SK-N-SH (cell line): ENCODE measurements around the gene SUPT5H. TPM values are rescaled to one million over a fixed set of nuclear protein-coding genes. Genes with fewer than 3 reads are reported as not detected.

Experiments
- CTCF ChIA-PET: fragments of 300-600, 350-600 bp; formaldehyde crosslinking; extraction: SDS; loops from one replicate; lab custom pipeline; 2021; lab: Yijun Ruan, JAX
- POLR2A ChIA-PET: fragments of 350-600 bp; sonication (Branson Sonifier 250); formaldehyde crosslinking; extraction: SDS; loops from one replicate; lab custom pipeline; 2020; ENCODE audit warnings: antibody characterized with exemption, inconsistent platforms; lab: Yijun Ruan, JAX
- DNase-seq: peaks from one replicate; pipeline ENCODE4 v3.0.0; 2012
- H2AFZ ChIP-seq: fragments of 200-600 bp; sonication (generic); 2 replicates; pipeline ENCODE4 v1.8.1; 2016; ENCODE audit warnings: antibody characterized with exemption, mild to moderate bottlenecking, low read depth
- H3F3A ChIP-seq: fragments of 200-600 bp; sonication (generic); replicated peaks from 2 replicates; pipeline ENCODE3; 2016; ENCODE audit warnings: antibody characterized with exemption, mild to moderate bottlenecking; ENCODE audit not compliant: insufficient read depth
- H3K27ac ChIP-seq, 2 experiments: fragments of 200-500 bp in 1 of 2; fragments of 200-600 bp in 1 of 2; sonication (Bioruptor generic) in 1 of 2; sonication (generic), shearing (Covaris generic) in 1 of 2; 2 replicates each; pipeline versions ENCODE4 v1.5.1 to v1.6.1; 2014 to 2016; ENCODE audit warnings: low read depth in 2 of 2, inconsistent platforms in 1 of 2, low read length in 1 of 2, mild to moderate bottlenecking in 1 of 2, mixed read lengths in 1 of 2
- H3K27me3 ChIP-seq: fragments of 200-600 bp; sonication (generic), shearing (Covaris generic); 2 replicates; pipeline ENCODE4 v1.6.1; 2016; ENCODE audit warnings: mixed run types; ENCODE audit not compliant: insufficient read depth
- H3K36me3 ChIP-seq, 2 experiments: fragments of 200-500 bp in 1 of 2; fragments of 200-600 bp in 1 of 2; sonication (Bioruptor generic) in 1 of 2; sonication (generic) in 1 of 2; replicated peaks in 1 of 2; 2 replicates each; pipeline versions ENCODE3 to v1.5.1; 2014 to 2016; ENCODE audit warnings: low read length in 1 of 2, mild to moderate bottlenecking in 1 of 2; ENCODE audit not compliant: insufficient read depth in 2 of 2, control insufficient read depth in 1 of 2
- H3K4me1 ChIP-seq, 2 experiments: fragments of 200-500 bp in 1 of 2; fragments of 200-600 bp in 1 of 2; sonication (Bioruptor generic) in 1 of 2; sonication (generic), shearing (Covaris generic) in 1 of 2; 2 replicates each; pipeline versions ENCODE4 v1.5.1 to v1.6.1; 2014 to 2016; ENCODE audit warnings: low read depth in 1 of 2, low read length in 1 of 2, mixed run types in 1 of 2; ENCODE audit not compliant: insufficient read depth in 2 of 2, control insufficient read depth in 1 of 2
- H3K4me2 ChIP-seq: fragments of 200-600 bp; sonication (generic), shearing (Covaris generic); 2 replicates; pipeline ENCODE4 v1.6.1; 2017; ENCODE audit warnings: mixed run types
- H3K4me3 ChIP-seq, 2 experiments: fragments of 200-500 bp in 1 of 2; fragments of 200-600 bp in 1 of 2; sonication (Bioruptor generic) in 1 of 2; sonication (generic), shearing (Covaris generic) in 1 of 2; 2 replicates each; pipeline versions ENCODE4 v1.5.1 to v1.8.1; 2014 to 2016; ENCODE audit warnings: low read depth in 2 of 2, inconsistent platforms in 1 of 2, low read length in 1 of 2, mild to moderate bottlenecking in 1 of 2, mixed read lengths in 1 of 2, moderate library complexity in 1 of 2
- H3K79me2 ChIP-seq: fragments of 200-600 bp; sonication (generic); 2 replicates; pipeline ENCODE4 v1.8.1; 2017; ENCODE audit warnings: mild to moderate bottlenecking; ENCODE audit not compliant: insufficient read depth
- H3K9ac ChIP-seq: fragments of 200-600 bp; sonication (generic); 2 replicates; pipeline ENCODE4 v1.6.1; 2017; ENCODE audit warnings: mixed run types
- H3K9me2 ChIP-seq: fragments of 200-600 bp; sonication (generic); 2 replicates; pipeline ENCODE4 v1.6.1; 2017; ENCODE audit warnings: mixed run types
- H3K9me3 ChIP-seq: fragments of 200-600 bp; sonication (generic); 2 replicates; pipeline ENCODE4 v1.6.1; 2017; ENCODE audit warnings: mixed run types, mild to moderate bottlenecking, moderate library complexity
- H4K20me1 ChIP-seq: fragments of 200-600 bp; sonication (generic); 2 replicates; pipeline ENCODE4 v1.6.1; 2017; ENCODE audit warnings: mild to moderate bottlenecking, mixed run types; ENCODE audit not compliant: insufficient read depth
- EZH2phosphoT487 ChIP-seq: fragments of 200-600 bp; sonication (generic); IDR thresholded peaks from 2 replicates; pipeline ENCODE4 v1.6.1; 2017; ENCODE audit warnings: low read depth, mixed run types, mild to moderate bottlenecking, antibody characterized with exemption, moderate library complexity, borderline replicate concordance
- FOSL2 ChIP-seq: IDR thresholded peaks from 2 replicates; pipeline ENCODE4 v1.4.0; 2012; ENCODE audit warnings: low read depth, mild to moderate bottlenecking, moderate library complexity, borderline replicate concordance
- GATA2 ChIP-seq: sonication (generic); formaldehyde crosslinking; IDR thresholded peaks from 2 replicates; pipeline ENCODE4 v1.5.0; 2020; ENCODE audit warnings: mild to moderate bottlenecking, missing genetic modification reagents
- IRF3 ChIP-seq: fragments of 150-350 bp; IDR thresholded peaks from 2 replicates; pipeline ENCODE4 v1.6.1; 2016; ENCODE audit warnings: mild to moderate bottlenecking, low read depth, low read length
- MEF2A ChIP-seq: IDR thresholded peaks from 2 replicates; pipeline ENCODE4 v1.4.0; 2012; ENCODE audit warnings: low read depth, borderline replicate concordance
- MXI1 ChIP-seq: IDR thresholded peaks from 2 replicates; pipeline ENCODE4 v1.6.1; 2012; ENCODE audit warnings: mild to moderate bottlenecking, low read depth, low read length, improper control_type of control experiment
- NFIC ChIP-seq: IDR thresholded peaks from 2 replicates; pipeline ENCODE4 v1.4.0; 2012; ENCODE audit warnings: borderline replicate concordance
- NRF1 ChIP-seq: IDR thresholded peaks from 2 replicates; pipeline ENCODE4 v1.6.1; 2012; ENCODE audit warnings: low read depth, mild to moderate bottlenecking, low read length
- POLR2AphosphoS5 ChIP-seq: IDR thresholded peaks from 2 replicates; pipeline ENCODE4 v1.6.1; 2012; ENCODE audit warnings: low read depth, low read length
- RAD21 ChIP-seq: IDR thresholded peaks from 2 replicates; pipeline ENCODE4 v1.6.1; 2012; ENCODE audit warnings: mild to moderate bottlenecking, low read length
- RCOR1 ChIP-seq: fragments of 150-350 bp; IDR thresholded peaks from 2 replicates; pipeline ENCODE4 v1.6.1; 2017; ENCODE audit warnings: antibody characterized with exemption, low read length
- RFX5 ChIP-seq: IDR thresholded peaks from 2 replicates; pipeline ENCODE4 v1.6.1; 2012; ENCODE audit warnings: mild to moderate bottlenecking, improper control_type of control experiment, low read length
- RXRA ChIP-seq: IDR thresholded peaks from 2 replicates; pipeline ENCODE4 v1.4.0; 2012; ENCODE audit warnings: low read depth, mild to moderate bottlenecking, borderline replicate concordance
- TEAD4 ChIP-seq: IDR thresholded peaks from 2 replicates; pipeline ENCODE4 v1.4.0; 2012; ENCODE audit warnings: mild to moderate bottlenecking, borderline replicate concordance; ENCODE audit not compliant: insufficient read depth
- USF1 ChIP-seq: IDR thresholded peaks from 2 replicates; pipeline ENCODE4 v1.4.0; 2012; ENCODE audit warnings: low read depth, borderline replicate concordance
- YY1 ChIP-seq: IDR thresholded peaks from 2 replicates; pipeline ENCODE4 v1.4.0; 2012; ENCODE audit warnings: low read depth, mild to moderate bottlenecking
- ZBTB33 ChIP-seq: IDR thresholded peaks from 2 replicates; pipeline ENCODE4 v1.4.0; 2012; ENCODE audit warnings: low read depth, borderline replicate concordance
- WGBS: methylation state at CpG from one replicate; pipeline ENCODE4 v1.1.6; 2017; ENCODE audit warnings: low lambda C conversion rate; 5-methylcytosine and 5-hydroxymethylcytosine counted together
- polyA plus RNA-seq, 3 experiments: library from polyadenylated mRNA; depleted of rRNA; stranded (reverse); fragments of >200 nt; gene quantifications; 2 replicates each; pipeline ENCODE4 v1.2.3, GENCODE V29; 2012
- TF ChIP-seq, protein P1 (sequence below): IDR thresholded peaks from 2 replicates; pipeline ENCODE4 v1.4.0; 2012; ENCODE audit warnings: low read depth
- TF ChIP-seq, protein P2 (sequence below): IDR thresholded peaks from 2 replicates; pipeline ENCODE4 v1.6.1; 2012; ENCODE audit warnings: mild to moderate bottlenecking, low read depth, low read length, moderate library complexity
- TF ChIP-seq, protein P3 (sequence below): fragments of 150-350 bp; IDR thresholded peaks from 2 replicates; pipeline ENCODE4 v1.6.1; 2017; ENCODE audit warnings: antibody characterized with exemption, low read length, low read depth, borderline replicate concordance

The SUPT5H gene
- polyA plus RNA-seq, 1 of the 3 experiments (the other 2 are of a cell fraction): 137 TPM

DNA sequence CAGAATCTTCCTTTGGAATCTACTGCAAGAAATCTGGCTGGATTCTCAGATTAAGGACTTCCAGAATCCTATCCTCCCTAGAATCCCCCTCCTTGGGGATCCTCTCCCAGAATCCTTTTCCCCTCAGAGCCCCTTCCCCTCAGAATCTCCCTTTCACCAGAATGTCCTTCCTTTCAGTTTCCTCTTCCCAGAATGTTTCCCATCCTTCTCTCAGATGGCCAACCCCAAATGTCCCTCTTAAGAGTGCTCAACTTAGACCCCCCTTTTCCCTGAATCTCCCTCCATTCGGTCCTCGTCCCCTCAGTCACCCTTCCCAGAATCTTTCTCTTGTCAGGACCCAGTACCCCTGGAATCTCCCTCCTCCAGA is 9.0 kb upstream of the SUPT5H start:
- peak overlapping the region; percentile 67 to 68 for H3K4me3 ChIP-seq
- 5% methylated on average over 2 of the region's 2 CpGs for WGBS
- peak overlapping the region; percentile 92 for H3K4me2 ChIP-seq
- H3K27ac ChIP-seq: peak overlapping the region; percentile 85 to 92; a peak in 3 of 4 replicates
- peaks cover 12 to 15% of the 10 kb centered on the region in 2 experiments; a peak in 2 of 4 replicates for H3K4me1 ChIP-seq
- TF ChIP-seq RXRA (no peak), ZBTB33 (no peak), GATA2 (CRISPR knock-in tag) (no peak), TEAD4 (no peak), IRF3 (no peak), USF1 (no peak), NRF1 (no peak), MEF2A (no peak), RAD21 (no peak), FOSL2 (no peak), POLR2AphosphoS5 (no peak), NFIC (no peak), MXI1 (no peak), RFX5 (no peak), EZH2phosphoT487 (no peak), YY1 (no peak), RCOR1 (no peak)
- TF ChIP-seq, protein P1, sequence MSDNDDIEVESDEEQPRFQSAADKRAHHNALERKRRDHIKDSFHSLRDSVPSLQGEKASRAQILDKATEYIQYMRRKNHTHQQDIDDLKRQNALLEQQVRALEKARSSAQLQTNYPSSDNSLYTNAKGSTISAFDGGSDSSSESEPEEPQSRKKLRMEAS: no peak
- TF ChIP-seq, protein P2, sequence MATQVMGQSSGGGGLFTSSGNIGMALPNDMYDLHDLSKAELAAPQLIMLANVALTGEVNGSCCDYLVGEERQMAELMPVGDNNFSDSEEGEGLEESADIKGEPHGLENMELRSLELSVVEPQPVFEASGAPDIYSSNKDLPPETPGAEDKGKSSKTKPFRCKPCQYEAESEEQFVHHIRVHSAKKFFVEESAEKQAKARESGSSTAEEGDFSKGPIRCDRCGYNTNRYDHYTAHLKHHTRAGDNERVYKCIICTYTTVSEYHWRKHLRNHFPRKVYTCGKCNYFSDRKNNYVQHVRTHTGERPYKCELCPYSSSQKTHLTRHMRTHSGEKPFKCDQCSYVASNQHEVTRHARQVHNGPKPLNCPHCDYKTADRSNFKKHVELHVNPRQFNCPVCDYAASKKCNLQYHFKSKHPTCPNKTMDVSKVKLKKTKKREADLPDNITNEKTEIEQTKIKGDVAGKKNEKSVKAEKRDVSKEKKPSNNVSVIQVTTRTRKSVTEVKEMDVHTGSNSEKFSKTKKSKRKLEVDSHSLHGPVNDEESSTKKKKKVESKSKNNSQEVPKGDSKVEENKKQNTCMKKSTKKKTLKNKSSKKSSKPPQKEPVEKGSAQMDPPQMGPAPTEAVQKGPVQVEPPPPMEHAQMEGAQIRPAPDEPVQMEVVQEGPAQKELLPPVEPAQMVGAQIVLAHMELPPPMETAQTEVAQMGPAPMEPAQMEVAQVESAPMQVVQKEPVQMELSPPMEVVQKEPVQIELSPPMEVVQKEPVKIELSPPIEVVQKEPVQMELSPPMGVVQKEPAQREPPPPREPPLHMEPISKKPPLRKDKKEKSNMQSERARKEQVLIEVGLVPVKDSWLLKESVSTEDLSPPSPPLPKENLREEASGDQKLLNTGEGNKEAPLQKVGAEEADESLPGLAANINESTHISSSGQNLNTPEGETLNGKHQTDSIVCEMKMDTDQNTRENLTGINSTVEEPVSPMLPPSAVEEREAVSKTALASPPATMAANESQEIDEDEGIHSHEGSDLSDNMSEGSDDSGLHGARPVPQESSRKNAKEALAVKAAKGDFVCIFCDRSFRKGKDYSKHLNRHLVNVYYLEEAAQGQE: no peak
- TF ChIP-seq, protein P3, sequence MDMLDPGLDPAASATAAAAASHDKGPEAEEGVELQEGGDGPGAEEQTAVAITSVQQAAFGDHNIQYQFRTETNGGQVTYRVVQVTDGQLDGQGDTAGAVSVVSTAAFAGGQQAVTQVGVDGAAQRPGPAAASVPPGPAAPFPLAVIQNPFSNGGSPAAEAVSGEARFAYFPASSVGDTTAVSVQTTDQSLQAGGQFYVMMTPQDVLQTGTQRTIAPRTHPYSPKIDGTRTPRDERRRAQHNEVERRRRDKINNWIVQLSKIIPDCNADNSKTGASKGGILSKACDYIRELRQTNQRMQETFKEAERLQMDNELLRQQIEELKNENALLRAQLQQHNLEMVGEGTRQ: no peak
- TF ChIP-seq, all 33 proteins: peak for 0
- H3K9me2 ChIP-seq: no peaks in the 10 kb centered on the region
- peak overlapping the region; percentile 87 for H3K9ac ChIP-seq
- ChIA-PET POLR2A (interaction anchor here (0.6 to 1.7 kb wide), 22 partner anchors 9 to 1062 kb away, joined by 3 to 39 read pairs (median 7); partner anchors contain the start of genes EID2B, FBL, MED29 and PAF1), CTCF (interaction anchor here (0.7 to 3.4 kb wide), 9 partner anchors 9 to 115 kb away, joined by 3 to 18 read pairs (median 4); partner anchors contain the start of genes EID2, EID2B, PAF1 and PLEKHG2)
- H3K79me2 ChIP-seq: peaks cover 25% of the 10 kb centered on the region
- H3F3A ChIP-seq: peaks cover 36% of the 10 kb centered on the region
- no peak overlapping the region; the same call in 1 of the 2 replicates for H2AFZ ChIP-seq
- H4K20me1 ChIP-seq: peaks cover 14% of the 10 kb centered on the region
- DNase-seq: no peak
- H3K9me3 ChIP-seq: no peaks in the 10 kb centered on the region
- peaks cover 21 to 33% of the 10 kb centered on the region in 2 experiments for H3K36me3 ChIP-seq
- H3K27me3 ChIP-seq: no peaks in the 10 kb centered on the region
